Hypothalamus (tissue), 51 donors: Measurements from ENCODE around the gene CCDC6.
A peak's percentile ranks its signal among the peaks of the same experiment; 100 is the strongest.
"Not testable (repeated sequence)": the region's sequence is repeated elsewhere in the genome, so short reads cannot be mapped to it uniquely, and the experiment has no call there.

Source experiments
- DNase-seq, 51 donors: peaks; one replicate each; lab custom pipeline; 2025; lab: John Stamatoyannopoulos, UW

Gene CCDC6

DNA sequence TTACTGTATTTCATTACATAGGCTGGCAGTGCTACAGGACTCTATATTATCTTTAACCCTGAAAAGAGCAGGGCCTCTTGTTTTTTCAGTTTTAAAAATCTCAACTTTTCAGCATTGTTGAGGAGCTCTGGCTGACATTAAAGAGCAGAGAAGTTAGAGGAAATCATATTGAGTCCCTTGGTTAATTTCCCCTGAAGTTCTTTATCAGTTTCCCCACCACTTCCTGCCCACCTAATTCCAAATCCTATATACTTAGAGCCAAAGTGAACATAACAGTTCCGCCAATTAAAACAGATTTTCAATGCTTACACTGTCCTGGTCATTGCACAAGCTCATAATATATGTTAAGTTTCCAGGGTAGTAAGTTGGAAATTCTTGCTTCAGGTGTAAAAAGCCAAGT, 87.1 kb downstream of the CCDC6 start:
- no peak for DNase-seq

DNA sequence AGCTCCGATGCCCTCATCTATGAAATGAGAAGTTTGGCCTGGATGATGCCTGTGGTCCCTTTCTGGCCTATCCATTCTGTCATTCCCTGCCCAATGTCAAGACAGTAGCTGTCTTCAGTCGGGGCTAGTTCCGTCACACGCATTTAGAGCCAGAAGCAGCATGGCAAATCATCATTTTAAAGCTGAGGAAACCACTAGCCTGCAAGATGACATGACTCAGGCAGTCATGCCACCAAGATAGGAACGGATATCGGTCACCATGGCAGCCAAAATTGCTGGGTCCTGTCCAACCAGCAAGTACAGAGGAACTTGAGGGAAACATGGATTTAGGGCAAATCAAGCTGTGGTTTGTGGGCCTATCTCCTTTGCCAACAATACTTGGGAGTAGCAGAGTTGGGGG, 88.6 kb downstream of the CCDC6 start:
- peak in 1 of 51 donors; percentile 44 for DNase-seq

GRCh38 chr10:59814878-59815277, 91.5 kb downstream of the CCDC6 start:
- no peak for DNase-seq

GRCh38 chr10:59812519-59813122, 93.7 kb downstream of the CCDC6 start:
- DNase-seq, result peak in 1 of 51 donors; percentile 26

GRCh38 chr10:59809644-59809974, 96.7 kb downstream of the CCDC6 start:
- DNase-seq, result no peak

GRCh38 chr10:59808896-59809643, 97.3 kb downstream of the CCDC6 start:
- DNase-seq, result peak in 37 of 51 donors; percentile 4 to 72 (median 41)

DNA sequence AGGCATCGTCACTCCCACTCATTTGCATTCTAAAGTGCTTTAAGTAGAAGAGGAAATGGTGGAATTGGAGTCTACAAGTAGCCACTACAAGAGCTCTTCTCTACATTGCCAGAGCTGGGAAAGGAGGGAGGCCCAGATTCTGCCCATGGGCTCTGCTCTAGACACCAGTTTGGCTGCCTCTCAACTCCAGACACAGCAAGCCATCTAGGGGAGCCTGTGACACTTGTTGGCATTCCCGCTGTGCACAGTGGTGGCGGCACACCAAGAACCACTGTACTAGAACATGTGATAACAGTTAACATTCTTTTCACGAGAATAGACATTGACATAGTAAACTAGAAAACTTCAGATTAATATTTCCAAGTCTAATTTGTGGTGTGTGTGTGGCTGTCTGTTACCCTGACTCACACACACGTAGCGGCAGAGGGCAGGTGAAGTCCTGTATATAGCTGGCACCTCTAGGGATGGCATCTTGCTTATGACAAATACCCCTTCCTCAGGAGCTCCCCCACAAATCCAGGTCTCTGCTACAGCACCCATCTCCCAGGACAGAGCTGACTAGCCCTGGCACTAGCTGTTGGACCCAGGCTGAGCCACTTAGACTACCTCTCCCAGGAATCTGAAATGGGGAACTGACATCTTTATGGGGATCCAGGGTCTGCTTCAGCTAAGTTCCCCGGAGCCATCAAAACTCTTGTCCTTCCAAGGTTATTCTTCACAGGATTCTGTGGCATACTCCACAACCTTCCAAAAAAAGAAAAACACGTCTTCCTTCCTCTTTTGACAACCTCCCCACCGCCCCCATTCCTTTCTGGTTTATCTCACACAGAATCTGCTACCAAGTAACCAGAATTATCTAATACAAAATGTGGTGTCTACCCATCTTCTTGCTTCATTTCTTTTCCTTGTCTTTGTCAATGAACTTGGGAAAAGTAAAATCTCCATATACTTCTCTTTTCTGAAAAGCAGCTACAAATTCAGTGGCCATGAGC, 98.4 kb downstream of the CCDC6 start:
- DNase-seq, result peak in 11 of 51 donors; percentile 2 to 25 (median 17)

DNA sequence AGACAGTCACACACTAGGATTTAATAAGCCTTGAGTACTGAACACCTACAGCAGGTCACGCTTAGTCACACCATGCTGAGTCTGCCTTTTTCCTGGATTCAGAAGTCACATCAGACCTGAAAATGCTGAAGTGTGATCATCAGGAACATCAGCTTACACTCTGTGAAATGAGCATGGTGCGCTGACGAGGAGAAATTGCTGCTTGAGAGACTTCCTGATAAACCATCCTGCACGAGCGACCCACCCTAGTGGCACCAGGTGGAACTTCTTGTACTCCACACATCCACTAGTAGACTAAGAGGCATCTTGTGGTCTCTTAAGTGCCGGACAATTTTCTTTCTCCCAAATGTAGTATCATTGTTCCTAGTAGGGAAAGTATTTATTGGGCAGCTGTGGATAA, 101.3 kb downstream of the CCDC6 start:
- no peak for DNase-seq

DNA sequence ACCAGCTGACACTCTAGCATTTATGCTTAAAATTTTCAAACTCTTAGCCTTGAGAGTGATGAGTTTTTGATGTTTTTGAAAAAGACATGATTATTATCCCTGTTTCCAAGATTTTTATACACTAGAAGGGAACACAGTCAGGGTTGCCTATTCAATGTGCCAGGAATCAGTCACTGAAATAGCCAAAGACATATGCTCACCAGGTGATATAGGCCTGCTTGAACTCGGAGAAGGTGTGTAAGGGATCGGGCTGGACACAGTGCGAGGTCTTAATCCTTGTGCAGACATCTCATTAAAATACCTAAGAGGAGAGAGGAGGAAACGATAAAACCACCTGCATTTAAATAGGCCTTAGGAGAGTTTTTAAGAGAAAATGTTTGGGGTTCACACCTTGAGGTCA, 102.1 kb downstream of the CCDC6 start:
- DNase-seq, result no peak

DNA sequence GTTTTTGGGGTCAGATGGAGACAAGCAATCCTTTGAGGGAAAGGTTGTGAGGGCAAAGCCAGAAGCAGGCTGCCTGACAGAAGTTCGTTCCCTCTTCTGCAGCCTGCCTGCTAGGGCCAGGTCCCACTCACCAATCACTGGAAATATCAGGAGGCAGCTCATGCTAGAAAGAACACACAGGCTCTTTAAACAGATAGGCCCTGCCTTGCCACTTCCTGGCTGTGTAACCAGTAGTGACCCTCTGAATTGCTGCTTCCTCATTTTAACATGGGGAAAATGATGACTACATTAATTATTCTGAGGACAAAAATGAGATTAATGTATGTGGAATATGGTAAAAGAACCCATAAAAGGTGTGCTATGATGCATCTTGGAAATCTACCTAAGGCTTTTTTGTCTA, 102.6 kb downstream of the CCDC6 start:
- DNase-seq, result no peak

GRCh38 chr10:59801171-59801570, 105.2 kb downstream of the CCDC6 start:
- DNase-seq, result no peak

GRCh38 chr10:59799421-59799820, 106.9 kb downstream of the CCDC6 start:
- DNase-seq, result no peak

DNA sequence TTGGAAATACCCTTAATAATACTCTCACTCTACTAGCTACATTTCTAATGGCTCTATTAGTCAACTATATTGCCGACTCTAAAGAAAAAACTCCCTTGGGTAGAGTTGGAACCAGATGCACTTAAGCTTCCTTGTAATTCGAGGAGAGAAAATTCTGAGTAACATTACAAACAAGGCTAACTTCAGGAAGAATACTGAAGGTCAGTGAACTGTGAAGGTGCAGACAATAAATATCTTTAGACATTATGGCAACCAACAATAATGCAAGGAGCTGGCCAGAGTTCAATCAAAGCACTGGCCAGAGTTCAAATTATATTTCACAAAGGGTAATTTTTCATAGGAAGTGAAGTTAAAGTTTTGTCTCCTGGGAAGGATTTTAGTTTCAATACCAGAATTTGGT, 112.4 kb downstream of the CCDC6 start:
- DNase-seq, result no peak

DNA sequence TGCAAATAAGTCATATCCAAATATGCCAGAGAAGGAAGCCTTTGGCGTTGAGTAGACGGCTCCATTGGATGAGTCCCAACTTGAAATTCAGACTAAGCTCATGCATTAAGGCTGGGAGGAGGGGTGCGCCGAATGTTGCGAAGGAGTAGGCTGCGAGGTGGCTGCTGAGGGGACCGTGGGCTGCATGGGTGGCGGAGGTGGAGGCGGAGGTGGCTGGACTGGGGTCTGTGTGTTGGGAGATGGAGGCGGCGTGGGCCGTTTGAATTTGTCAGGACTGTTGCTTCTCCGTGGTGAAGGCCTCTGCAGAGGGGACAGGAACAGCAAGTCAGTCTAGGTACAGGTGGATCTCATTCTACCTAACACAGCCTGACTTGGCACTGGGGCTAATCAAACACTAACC, 113.5 kb downstream of the CCDC6 start:
- DNase-seq, result no peak

DNA sequence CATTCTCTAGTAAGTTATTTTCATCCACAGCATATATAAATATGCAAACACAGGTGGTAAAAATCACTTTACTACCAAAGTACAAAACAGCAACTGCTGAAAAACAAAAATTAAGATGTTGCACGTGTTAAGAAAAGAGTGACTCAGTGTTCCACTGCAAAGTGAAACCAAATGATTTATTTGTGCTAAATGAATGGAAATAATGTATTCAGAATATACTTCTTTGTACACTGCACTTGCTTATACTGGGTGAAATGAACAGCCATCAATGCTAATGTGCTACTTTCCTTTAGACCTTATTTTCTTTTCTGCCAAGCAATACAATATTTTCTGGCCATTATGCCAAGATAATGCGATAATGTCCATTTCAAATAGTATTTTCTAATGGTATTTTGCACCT, 114.8 kb downstream of the CCDC6 start:
- DNase-seq, result no peak

DNA sequence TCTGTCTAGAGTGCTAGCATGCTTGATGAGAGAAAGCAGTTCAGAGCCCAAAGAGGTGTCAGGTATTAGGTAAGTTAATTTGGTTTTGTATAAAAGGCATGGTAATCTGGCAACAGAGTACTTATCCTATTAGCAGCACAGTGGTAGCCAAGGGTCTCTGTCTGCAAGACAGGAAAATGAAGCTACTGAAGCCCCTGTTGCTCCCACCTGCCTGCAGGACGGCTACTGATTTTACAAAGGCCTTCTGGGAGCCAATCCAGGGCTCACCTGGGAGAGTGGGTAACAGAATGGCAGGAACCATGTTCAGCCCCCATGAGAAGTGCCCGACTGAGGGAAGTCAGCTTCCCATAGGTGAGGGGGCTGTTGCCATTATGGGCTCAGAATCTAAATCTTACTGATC, 116.3 kb downstream of the CCDC6 start:
- not testable (repeated sequence) for DNase-seq

DNA sequence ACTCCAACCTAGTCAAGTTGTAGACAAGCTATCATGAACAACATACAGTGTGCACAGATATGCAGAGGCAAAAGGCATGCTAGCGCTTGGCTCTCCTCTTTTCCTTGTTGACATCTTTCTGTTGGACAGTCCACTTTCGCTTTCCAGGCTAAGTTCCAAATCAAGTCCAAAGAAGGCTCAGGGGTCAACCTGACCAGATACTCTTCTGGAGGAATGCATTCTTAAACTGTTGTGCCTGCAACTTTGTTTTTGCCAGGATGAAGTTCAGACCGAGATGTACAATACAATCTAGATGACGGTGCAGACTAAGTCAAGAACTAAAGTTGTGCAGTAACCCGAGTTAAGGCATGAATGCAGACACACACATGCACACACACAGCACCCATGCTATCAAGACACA, 117.4 kb downstream of the CCDC6 start:
- not testable (repeated sequence) for DNase-seq

GRCh38 chr10:59787032-59787431, 119.3 kb downstream of the CCDC6 start:
- DNase-seq, result not testable (repeated sequence)

GRCh38 chr10:59785476-59785875, 120.9 kb downstream of the CCDC6 start:
- DNase-seq, result not testable (repeated sequence)

DNA sequence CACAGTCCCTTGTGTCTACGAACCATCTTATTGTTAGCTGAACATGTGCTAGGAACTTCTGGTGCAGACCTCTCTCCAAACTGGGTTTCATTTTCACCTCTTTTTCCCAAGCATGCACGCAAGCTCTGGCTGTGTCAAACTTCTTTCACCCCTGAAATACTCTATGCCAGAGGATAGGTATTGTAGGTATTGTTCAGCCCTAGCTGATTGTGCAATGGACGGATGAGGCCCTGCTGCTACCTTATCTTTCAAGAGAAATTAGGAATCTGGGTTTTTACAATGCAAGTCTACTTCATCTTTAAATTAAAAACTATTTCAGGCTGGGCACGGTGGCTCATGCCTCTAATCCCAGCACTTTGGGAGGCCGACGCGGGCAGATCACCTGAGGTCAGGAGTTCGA, 124.8 kb downstream of the CCDC6 start:
- DNase-seq, result no peak

DNA sequence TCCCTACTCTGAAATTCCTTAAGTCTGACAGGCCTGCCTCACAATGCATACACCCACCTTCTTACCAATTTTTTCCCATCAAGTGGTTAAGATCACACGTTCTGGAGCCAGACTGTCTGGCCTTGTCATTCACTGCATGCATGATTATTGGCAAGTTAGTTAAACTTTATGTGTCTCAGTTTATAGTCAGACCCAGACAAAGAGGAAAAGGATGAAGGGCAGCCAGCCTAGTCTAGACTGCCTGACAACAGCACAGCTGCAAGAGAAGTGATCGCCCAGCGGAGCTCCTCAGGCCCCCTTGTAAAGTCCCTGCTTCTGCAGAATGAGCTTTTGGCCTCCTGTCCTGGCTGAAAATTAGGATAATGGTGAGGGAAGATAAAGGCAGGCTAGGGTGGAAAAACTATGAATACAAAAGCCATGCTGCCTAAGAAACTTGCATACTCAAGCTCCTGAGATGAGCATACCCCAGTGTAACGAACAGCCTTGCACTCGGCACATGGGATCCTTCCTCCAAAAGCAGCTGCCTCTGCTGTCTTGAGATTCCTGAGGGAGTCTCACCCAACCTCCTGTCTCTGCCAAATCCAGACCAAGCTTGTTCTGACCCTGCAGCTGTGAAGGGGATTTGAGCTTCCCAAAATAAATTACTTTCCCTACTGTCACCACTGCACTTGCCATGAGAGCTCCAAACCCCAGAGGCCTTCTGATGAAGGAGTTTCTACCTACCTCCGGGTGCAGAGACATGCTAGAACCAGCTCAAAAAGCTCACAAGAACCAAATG, 126.4 kb downstream of the CCDC6 start:
- no peak for DNase-seq
